Measurements from ENCODE around the gene ROCK2. TPM values are rescaled to one million over a fixed set of nuclear protein-coding genes. Genes with fewer than 3 reads are reported as not detected.

Gene ROCK2
- total RNA-seq, 4 donors from 2014 or later: 127 to 571 (median 186) TPM

GRCh38 chr2:11144738-11145079, 199.7 kb downstream of the ROCK2 start:
- TF ChIP-seq CTCF (IDR thresholded peaks at IDR 0.05; ENCODE audit: low read depth): no peak

- TF ChIP-seq CTCF (IDR thresholded peaks at IDR 0.05; ENCODE audit: low read depth): no peak
Observed at GRCh38 chr2:11144077-11144737, 200.2 kb downstream of the ROCK2 start.

- no peak for TF ChIP-seq CTCF (IDR thresholded peaks at IDR 0.05; ENCODE audit: low read depth)
Observed at GRCh38 chr2:11142987-11143386, 201.4 kb downstream of the ROCK2 start.

- TF ChIP-seq CTCF (IDR thresholded peaks at IDR 0.05; ENCODE audit: low read depth): no peak
Observed at GRCh38 chr2:11142330-11142729, 202.1 kb downstream of the ROCK2 start.

GRCh38 chr2:11141319-11141718, 203.1 kb downstream of the ROCK2 start:
- TF ChIP-seq CTCF (IDR thresholded peaks at IDR 0.05; ENCODE audit: low read depth): no peak

GRCh38 chr2:11140492-11140891, 203.9 kb downstream of the ROCK2 start:
- no peak for TF ChIP-seq CTCF (IDR thresholded peaks at IDR 0.05; ENCODE audit: low read depth)

- no peak for TF ChIP-seq CTCF (IDR thresholded peaks at IDR 0.05; ENCODE audit: low read depth)
Observed at GRCh38 chr2:11134349-11134748, 210.1 kb downstream of the ROCK2 start.

Data from subcutaneous adipose tissue (tissue), 4 donors.